Immature natural killer cell (primary cell): ENCODE data around the gene WTAP. TPM values are rescaled to one million over a fixed set of nuclear protein-coding genes. Genes with fewer than 3 reads are reported as not detected.
"Not testable (repeated sequence)": the region's sequence is repeated elsewhere in the genome, so short reads cannot be mapped to it uniquely, and the experiment has no call there.

Source experiments
- DNase-seq, 3 donors: peaks; one replicate each; pipeline ENCODE4 v3.0.0; 2022; ENCODE audit warnings: mixed read lengths in 1 of 3
- H3K27ac Mint-ChIP-seq, 6 donors: one replicate each; pipeline ENCODE4 v1.8.0; 2020; ENCODE audit warnings: mixed read lengths in 6 of 6, mild to moderate bottlenecking in 5 of 6, inconsistent platforms in 4 of 6, moderate library complexity in 3 of 6
- H3K27me3 Mint-ChIP-seq, 3 donors: one replicate each; pipeline ENCODE4 v1.8.0; 2020 to 2021; ENCODE audit warnings: low read depth in 3 of 3, mild to moderate bottlenecking in 3 of 3, mixed read lengths in 3 of 3, moderate library complexity in 3 of 3, inconsistent platforms in 1 of 3
- H3K36me3 Mint-ChIP-seq, 3 donors: one replicate each; pipeline ENCODE4 v1.8.0; 2020; ENCODE audit warnings: mixed read lengths in 3 of 3, inconsistent platforms in 2 of 3, mild to moderate bottlenecking in 2 of 3
- H3K4me1 Mint-ChIP-seq, 2 donors: one replicate each; pipeline ENCODE4 v1.8.0; 2020; ENCODE audit warnings: inconsistent platforms in 2 of 2, mild to moderate bottlenecking in 2 of 2, mixed read lengths in 2 of 2, moderate library complexity in 1 of 2
- H3K4me3 Mint-ChIP-seq, 5 donors: one replicate each; pipeline ENCODE4 v1.8.0; 2020; ENCODE audit warnings: mild to moderate bottlenecking in 5 of 5, mixed read lengths in 5 of 5, inconsistent platforms in 3 of 5, moderate library complexity in 3 of 5
- H3K9me3 Mint-ChIP-seq, 6 donors: one replicate each; pipeline ENCODE4 v1.8.0; 2020; ENCODE audit warnings: mild to moderate bottlenecking in 6 of 6, mixed read lengths in 6 of 6, inconsistent platforms in 4 of 6, moderate library complexity in 3 of 6
- polyA plus RNA-seq, 3 donors: library from polyadenylated mRNA; unstranded; fragments of 300-500 nt; fragmentation: Illumina TruSeq; gene quantifications; one replicate each; pipeline ENCODE4 v1.2.3, GENCODE V29; 2021

Gene WTAP
- polyA plus RNA-seq, 3 donors from 2014 or later: 145 to 169 (median 150) TPM

GRCh38 chr6:159726255-159726917 lies 920 bp upstream of the WTAP start:
- Mint-ChIP-seq H3K36me3 (peaks cover 4 to 5% (median 5%) of the 10 kb centered on the region in 3 donors), H3K27ac (peak overlapping the region; percentile 94 to 99 (median 96)), H3K4me1 (peaks cover 47 to 52% of the 10 kb centered on the region in 2 donors), H3K27me3 (peaks cover 8 to 21% (median 20%) of the 10 kb centered on the region in 3 donors), H3K9me3 (peaks cover 0 to 2% (median 0%) of the 10 kb centered on the region in 6 donors), H3K4me3 (peak overlapping the region; percentile 90 to 95 (median 92))
- DNase-seq: no peak

DNA sequence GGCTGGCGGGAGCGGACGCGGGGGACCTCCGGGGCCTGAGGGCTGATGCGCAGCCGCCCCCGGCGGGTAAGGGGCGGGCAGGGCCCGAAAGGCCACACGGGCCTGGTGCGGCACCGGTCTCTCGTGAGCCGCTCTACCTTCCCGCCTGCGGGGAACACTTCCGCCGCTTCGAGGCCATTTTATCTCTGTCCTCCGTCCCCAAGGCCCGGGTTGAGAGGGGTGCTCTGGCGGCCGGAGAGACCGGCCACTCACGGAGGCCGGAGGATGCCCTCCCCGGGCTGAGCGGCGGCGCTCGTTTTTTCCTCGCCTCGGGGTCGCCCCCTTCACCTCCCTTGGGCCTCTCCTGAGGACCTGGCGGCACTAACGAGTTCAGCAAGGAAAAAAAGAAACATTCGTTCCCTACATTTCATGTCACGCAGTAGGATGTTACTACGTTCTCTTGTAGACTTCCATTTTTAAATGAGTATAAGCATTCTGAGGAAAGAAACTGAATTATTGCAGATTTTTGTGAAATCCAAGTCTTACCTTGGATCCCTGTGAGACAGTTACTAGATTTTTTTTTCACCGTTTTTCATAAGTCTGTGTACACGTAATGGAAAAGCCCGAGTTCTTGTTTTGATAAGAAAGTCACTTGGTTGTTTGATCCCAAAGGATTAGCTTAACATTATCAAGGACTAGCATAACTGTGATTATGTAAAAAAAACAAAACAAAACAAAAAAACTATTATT lies 575 bp downstream of the WTAP start:
- H3K4me3 Mint-ChIP-seq: peak overlapping the region; percentile 89 to 93 (median 90)
- H3K27me3 Mint-ChIP-seq: peaks cover 8 to 21% (median 20%) of the 10 kb centered on the region in 3 donors
- peak overlapping the region; percentile 91 to 95 (median 94) for H3K27ac Mint-ChIP-seq
- H3K4me1 Mint-ChIP-seq: peaks cover 56 to 67% of the 10 kb centered on the region in 2 donors
- DNase-seq: no peak
- H3K9me3 Mint-ChIP-seq: peaks cover 0 to 2% (median 0%) of the 10 kb centered on the region in 6 donors
- H3K36me3 Mint-ChIP-seq: peaks cover 4 to 7% (median 5%) of the 10 kb centered on the region in 3 donors

GRCh38 chr6:159728531-159728964 lies 1.2 kb downstream of the WTAP start:
- DNase-seq: no peak
- peak overlapping the region; percentile 91 to 95 (median 94) for H3K27ac Mint-ChIP-seq
- H3K4me3 Mint-ChIP-seq: peak overlapping the region; percentile 89 to 93 (median 90)
- H3K9me3 Mint-ChIP-seq: no peaks in the 10 kb centered on the region
- peaks cover 60 to 71% of the 10 kb centered on the region in 2 donors for H3K4me1 Mint-ChIP-seq
- peaks cover 0 to 3% (median 0%) of the 10 kb centered on the region in 3 donors for H3K36me3 Mint-ChIP-seq
- H3K27me3 Mint-ChIP-seq: peaks cover 8 to 21% (median 20%) of the 10 kb centered on the region in 3 donors

- Mint-ChIP-seq H3K9me3 (no peaks in the 10 kb centered on the region), H3K27ac (peak overlapping the region; percentile 45 to 91 (median 73)), H3K27me3 (peaks cover 8 to 22% (median 21%) of the 10 kb centered on the region in 3 donors), H3K4me1 (peaks cover 68 to 83% of the 10 kb centered on the region in 2 donors), H3K36me3 (peaks cover 0 to 3% (median 0%) of the 10 kb centered on the region in 3 donors), H3K4me3 (peak overlapping the region; percentile 89 to 93 (median 90))
- no peak for DNase-seq
Measured at GRCh38 chr6:159729598-159730331, 2.5 kb downstream of the WTAP start.

- Mint-ChIP-seq H3K4me1 (peaks cover 72 to 84% of the 10 kb centered on the region in 2 donors), H3K9me3 (no peaks in the 10 kb centered on the region), H3K27ac (peak overlapping the region; percentile 11 to 91 (median 51)), H3K36me3 (peaks cover 0 to 3% (median 0%) of the 10 kb centered on the region in 3 donors), H3K4me3 (peak overlapping the region in 3 of 5 donors; percentile 40 to 44 (median 41)), H3K27me3 (peaks cover 8 to 22% (median 21%) of the 10 kb centered on the region in 3 donors)
- DNase-seq: no peak
Measured at GRCh38 chr6:159730332-159730676, 3.0 kb downstream of the WTAP start.

GRCh38 chr6:159732550-159732949 lies 5.2 kb downstream of the WTAP start:
- Mint-ChIP-seq H3K27ac (peak overlapping the region in 2 of 6 donors; percentile 35 to 39), H3K4me3 (peak overlapping the region in 2 of 5 donors; percentile 4 to 51), H3K4me1 (peaks cover 66 to 85% of the 10 kb centered on the region in 2 donors)
- not testable (repeated sequence) for DNase-seq, H3K9me3 Mint-ChIP-seq, H3K36me3 Mint-ChIP-seq, H3K27me3 Mint-ChIP-seq

- Mint-ChIP-seq H3K4me1 (peaks cover 67 to 87% of the 10 kb centered on the region in 2 donors), H3K27ac (peak overlapping the region in 2 of 6 donors; percentile 20 to 51)
- H3K4me3 Mint-ChIP-seq, DNase-seq, H3K9me3 Mint-ChIP-seq, H3K27me3 Mint-ChIP-seq, H3K36me3 Mint-ChIP-seq: not testable (repeated sequence)
Measured at GRCh38 chr6:159733395-159733794, 6.1 kb downstream of the WTAP start.

DNA sequence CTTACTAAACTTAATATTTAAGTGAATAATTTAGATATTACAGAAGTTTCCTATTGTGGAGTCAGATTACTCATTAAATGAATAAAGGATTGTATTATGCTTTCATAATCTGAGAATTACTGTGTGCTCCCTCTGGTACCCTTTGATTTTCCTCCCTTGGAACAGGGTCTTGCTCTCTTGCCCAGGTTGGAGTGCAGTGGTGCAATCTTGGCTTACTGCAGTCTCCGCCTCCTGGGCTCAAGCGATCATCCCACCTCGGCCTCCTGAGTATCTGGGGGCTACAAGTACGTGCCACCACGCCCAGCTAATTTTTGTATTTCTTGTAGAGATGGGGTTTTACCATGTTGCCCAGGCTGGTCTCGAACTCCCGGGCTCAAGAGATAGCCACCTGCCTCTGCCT lies 9.6 kb downstream of the WTAP start:
- Mint-ChIP-seq H3K27ac (no peak overlapping the region), H3K27me3 (peaks cover 0 to 2% (median 1%) of the 10 kb centered on the region in 3 donors), H3K4me3 (no peak overlapping the region), H3K36me3 (peaks cover 0 to 15% (median 12%) of the 10 kb centered on the region in 3 donors), H3K4me1 (peaks cover 44 to 83% of the 10 kb centered on the region in 2 donors), H3K9me3 (no peaks in the 10 kb centered on the region)
- no peak for DNase-seq

- Mint-ChIP-seq H3K9me3 (no peaks in the 10 kb centered on the region), H3K4me1 (peaks cover 27 to 62% of the 10 kb centered on the region in 2 donors), H3K4me3 (no peak overlapping the region), H3K27ac (peak overlapping the region in 1 of 6 donors; percentile 39), H3K27me3 (peaks cover 0 to 1% (median 0%) of the 10 kb centered on the region in 3 donors), H3K36me3 (peaks cover 10 to 26% (median 18%) of the 10 kb centered on the region in 3 donors)
- DNase-seq: no peak
Measured at GRCh38 chr6:159739341-159739740, 12.0 kb downstream of the WTAP start.

GRCh38 chr6:159742165-159742564 lies 14.9 kb downstream of the WTAP start:
- Mint-ChIP-seq H3K36me3 (peaks cover 15 to 45% (median 38%) of the 10 kb centered on the region in 3 donors), H3K4me3 (no peak overlapping the region), H3K27ac (peak overlapping the region in 1 of 6 donors; percentile 57), H3K27me3 (peaks cover 0 to 1% (median 0%) of the 10 kb centered on the region in 3 donors), H3K9me3 (no peaks in the 10 kb centered on the region), H3K4me1 (peaks cover 20 to 49% of the 10 kb centered on the region in 2 donors)
- no peak for DNase-seq

DNA sequence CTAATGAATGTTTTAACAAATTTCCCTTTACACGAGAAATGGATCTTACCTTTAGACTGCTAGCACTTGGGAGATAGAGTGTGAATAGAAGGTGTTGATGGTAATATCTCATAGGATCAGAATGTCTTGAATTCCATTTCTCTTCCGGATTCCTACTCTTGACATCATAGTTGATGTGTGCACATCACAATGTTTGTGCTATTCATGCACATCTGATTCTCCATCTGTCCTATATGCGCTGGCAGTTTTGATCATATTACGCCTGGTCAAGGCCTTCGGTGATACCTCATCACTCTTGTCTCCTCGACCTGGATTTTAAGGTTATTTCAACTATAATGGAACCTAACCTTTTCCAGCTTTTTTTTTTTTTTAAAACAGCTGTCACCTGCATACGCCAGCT lies 17.8 kb downstream of the WTAP start:
- Mint-ChIP-seq H3K36me3 (peaks cover 23 to 63% (median 51%) of the 10 kb centered on the region in 3 donors), H3K27ac (peak overlapping the region in 4 of 6 donors; percentile 1 to 60 (median 38)), H3K4me1 (peaks cover 8 to 23% of the 10 kb centered on the region in 2 donors), H3K4me3 (no peak overlapping the region), H3K9me3 (no peaks in the 10 kb centered on the region), H3K27me3 (no peaks in the 10 kb centered on the region)
- no peak for DNase-seq

DNA sequence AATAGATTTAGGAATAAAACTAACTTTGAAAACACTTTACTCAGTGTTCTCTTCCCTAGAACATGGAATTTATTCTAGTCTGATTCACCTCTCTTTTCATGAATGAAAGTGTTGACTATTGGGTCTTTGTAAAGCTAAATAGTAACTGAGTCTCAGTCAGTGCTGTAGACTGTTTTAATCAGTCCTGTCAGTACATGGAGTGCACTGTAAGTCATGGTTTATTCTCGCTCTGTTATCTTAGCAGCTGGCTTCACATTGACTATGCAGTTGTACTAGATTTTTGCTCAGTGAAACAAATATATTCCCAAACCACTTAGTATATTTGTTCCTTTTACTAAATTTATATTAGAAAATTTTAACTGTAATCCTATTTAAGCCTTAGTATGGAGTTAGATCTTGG lies 19.5 kb downstream of the WTAP start:
- peaks cover 23 to 56% (median 42%) of the 10 kb centered on the region in 3 donors for H3K36me3 Mint-ChIP-seq
- H3K4me1 Mint-ChIP-seq: peaks cover 5 to 9% of the 10 kb centered on the region in 2 donors
- no peak overlapping the region for H3K4me3 Mint-ChIP-seq
- DNase-seq: no peak
- H3K9me3 Mint-ChIP-seq: no peaks in the 10 kb centered on the region
- no peak overlapping the region for H3K27ac Mint-ChIP-seq
- H3K27me3 Mint-ChIP-seq: no peaks in the 10 kb centered on the region

- H3K4me1 Mint-ChIP-seq, H3K4me3 Mint-ChIP-seq, H3K9me3 Mint-ChIP-seq, DNase-seq, H3K27me3 Mint-ChIP-seq: not testable (repeated sequence)
- Mint-ChIP-seq H3K27ac (peak overlapping the region in 1 of 6 donors; percentile 23), H3K36me3 (peaks cover 23 to 57% (median 40%) of the 10 kb centered on the region in 3 donors)
Measured at GRCh38 chr6:159748127-159748526, 20.8 kb downstream of the WTAP start.
